Liver (tissue), 3 donors: Measurements from ENCODE around the gene TP53I11.

Experiments
- CTCF ChIP-seq: fragments of 150-350 bp; IDR thresholded peaks from 2 replicates; pipeline ENCODE4 v1.5.1; 2017; ENCODE audit warnings: improper control_type of control experiment, low read depth, low read length; ENCODE audit not compliant: missing input control
- GABPA ChIP-seq, 2 donors: IDR thresholded peaks in 1 of 2; conservative IDR thresholded peaks in 1 of 2; 2 replicates each; pipeline ENCODE4 v1.6.1; 2016; ENCODE audit warnings: antibody characterized with exemption in 2 of 2, mild to moderate bottlenecking in 1 of 2, moderate library complexity in 1 of 2
- RAD21 ChIP-seq, 2 donors: IDR thresholded peaks; 2 replicates each; pipeline ENCODE4 v1.6.1; 2016; ENCODE audit warnings: antibody characterized with exemption in 2 of 2, mild to moderate bottlenecking in 2 of 2
- YY1 ChIP-seq: IDR thresholded peaks from 2 replicates; pipeline ENCODE4 v1.6.1; 2016; ENCODE audit warnings: antibody characterized with exemption, mild to moderate bottlenecking
- donor health status: healthy.
- donor health status: healthy.

- TF ChIP-seq CTCF (no peak), GABPA (IDR thresholded peaks at IDR 0.05 in 1 of 2, conservative IDR thresholded peaks at IDR 0.05 in 1 of 2) (no peak), RAD21 (IDR thresholded peaks at IDR 0.05) (no peak), YY1 (no peak)
Observed at GRCh38 chr11:44923115-44923514, 27.6 kb downstream of the TP53I11 start.
